Endodermal cell (in vitro differentiated cells): Measurements from ENCODE around the gene LARP1. TPM values are rescaled to one million over a fixed set of nuclear protein-coding genes. Genes with fewer than 3 reads are reported as not detected.

Experiments
- DNase-seq: peaks from one replicate; pipeline ENCODE4 v3.0.0-alpha.2; 2017
- H3K27ac ChIP-seq: 2 replicates; pipeline ENCODE4 v1.5.1; 2013; ENCODE audit warnings: mild to moderate bottlenecking, low read depth, low read length, moderate library complexity
- H3K27me3 ChIP-seq: 2 replicates; pipeline ENCODE4 v1.6.1; 2013; ENCODE audit warnings: mild to moderate bottlenecking, low read length, moderate library complexity; ENCODE audit not compliant: insufficient read depth, control insufficient read depth, poor library complexity, severe bottlenecking
- H3K36me3 ChIP-seq: 2 replicates; pipeline ENCODE4 v1.7.0; 2013; ENCODE audit warnings: mild to moderate bottlenecking, low read length, moderate library complexity; ENCODE audit not compliant: control insufficient read depth, insufficient read depth
- H3K4me1 ChIP-seq: one replicate; pipeline ENCODE4 v1.7.0; 2013; ENCODE audit warnings: low read length; ENCODE audit not compliant: control insufficient read depth, insufficient read depth
- H3K4me3 ChIP-seq: 2 replicates; pipeline ENCODE4 v1.5.1; 2013; ENCODE audit warnings: mild to moderate bottlenecking, low read length, moderate library complexity
- H3K9ac ChIP-seq: 2 replicates; pipeline ENCODE4 v1.6.1; 2013; ENCODE audit warnings: mild to moderate bottlenecking, low read length, moderate library complexity; ENCODE audit not compliant: poor library complexity, severe bottlenecking; ENCODE audit errors: extremely low read depth
- H3K9me3 ChIP-seq: 2 replicates; pipeline ENCODE4 v1.6.1; 2013; ENCODE audit warnings: mild to moderate bottlenecking, low read length, moderate library complexity; ENCODE audit not compliant: control insufficient read depth
- H3K27ac Mint-ChIP-seq: 2 replicates; pipeline ENCODE4 v1.8.0; 2020; ENCODE audit warnings: mixed read lengths
- H3K27me3 Mint-ChIP-seq: 2 replicates; pipeline ENCODE4 v1.8.0; 2021; ENCODE audit warnings: mild to moderate bottlenecking, mixed read lengths; ENCODE audit not compliant: insufficient read depth
- H3K36me3 Mint-ChIP-seq: 2 replicates; pipeline ENCODE4 v1.8.0; 2020; ENCODE audit warnings: low read depth, mixed read lengths
- H3K4me1 Mint-ChIP-seq: 2 replicates; pipeline ENCODE4 v1.8.0; 2020; ENCODE audit warnings: mixed read lengths
- H3K4me3 Mint-ChIP-seq: 2 replicates; pipeline ENCODE4 v1.8.0; 2020; ENCODE audit warnings: mild to moderate bottlenecking, moderate library complexity, mixed read lengths
- H3K9me3 Mint-ChIP-seq: 2 replicates; pipeline ENCODE4 v1.8.0; 2020; ENCODE audit warnings: mild to moderate bottlenecking, mixed read lengths
- WGBS, 2 experiments: methylation state at CpG; one replicate each; pipeline versions ENCODE4 v1.1.5 to v1.1.7; 2013; ENCODE audit warnings: missing lambda C conversion rate in 2 of 2, mixed read lengths in 1 of 2; ENCODE audit not compliant: insufficient coverage in 1 of 2, insufficient read length in 1 of 2; 5-methylcytosine and 5-hydroxymethylcytosine counted together
- total RNA-seq, 2 donors: library from RNA; stranded (reverse); fragmentation: NEBNext Ultra II Directional in 1 of 2; extraction: Animal tissue kit (Norgen Biotek cat#: 25700) in 1 of 2; gene quantifications; 2 replicates in 1 of 2; 3 replicates in 1 of 2; pipeline ENCODE4 v1.2.1, GENCODE V29; 2021
- TF ChIP-seq, protein P1 (sequence below): fragments of 200-600 bp; sonication (generic); conservative IDR thresholded peaks from 2 replicates; pipeline ENCODE4 v1.5.0; 2021; ENCODE audit warnings: antibody characterized with exemption, mild to moderate bottlenecking

Gene LARP1
- total RNA-seq, 2 donors from 2014 or later: 193 to 273 TPM

GRCh38 chr5:154860123-154860522 lies 104.9 kb downstream of the LARP1 start:
- Mint-ChIP-seq H3K4me1 (peaks cover 22% of the 10 kb centered on the region), H3K36me3 (peaks cover 22% of the 10 kb centered on the region), H3K4me3 (peak overlapping the region; percentile 93), H3K27me3 (no peaks in the 10 kb centered on the region), H3K27ac (peak overlapping the region; percentile 100), H3K9me3 (no peaks in the 10 kb centered on the region)
- Histone ChIP-seq H3K27me3 (no peaks in the 10 kb centered on the region), H3K4me1 (peaks cover 4% of the 10 kb centered on the region), H3K36me3 (peaks cover 20% of the 10 kb centered on the region), H3K4me3 (peak overlapping the region; percentile 95), H3K9me3 (no peaks in the 10 kb centered on the region), H3K9ac (peak overlapping the region; percentile 87), H3K27ac (no peak overlapping the region)
- TF ChIP-seq, protein P1, sequence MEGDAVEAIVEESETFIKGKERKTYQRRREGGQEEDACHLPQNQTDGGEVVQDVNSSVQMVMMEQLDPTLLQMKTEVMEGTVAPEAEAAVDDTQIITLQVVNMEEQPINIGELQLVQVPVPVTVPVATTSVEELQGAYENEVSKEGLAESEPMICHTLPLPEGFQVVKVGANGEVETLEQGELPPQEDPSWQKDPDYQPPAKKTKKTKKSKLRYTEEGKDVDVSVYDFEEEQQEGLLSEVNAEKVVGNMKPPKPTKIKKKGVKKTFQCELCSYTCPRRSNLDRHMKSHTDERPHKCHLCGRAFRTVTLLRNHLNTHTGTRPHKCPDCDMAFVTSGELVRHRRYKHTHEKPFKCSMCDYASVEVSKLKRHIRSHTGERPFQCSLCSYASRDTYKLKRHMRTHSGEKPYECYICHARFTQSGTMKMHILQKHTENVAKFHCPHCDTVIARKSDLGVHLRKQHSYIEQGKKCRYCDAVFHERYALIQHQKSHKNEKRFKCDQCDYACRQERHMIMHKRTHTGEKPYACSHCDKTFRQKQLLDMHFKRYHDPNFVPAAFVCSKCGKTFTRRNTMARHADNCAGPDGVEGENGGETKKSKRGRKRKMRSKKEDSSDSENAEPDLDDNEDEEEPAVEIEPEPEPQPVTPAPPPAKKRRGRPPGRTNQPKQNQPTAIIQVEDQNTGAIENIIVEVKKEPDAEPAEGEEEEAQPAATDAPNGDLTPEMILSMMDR: no peak
- 57 to 83% methylated on average over 3 to 5 of the region's 5 CpGs for WGBS, 2 experiments
- peak; percentile 63 for DNase-seq

DNA sequence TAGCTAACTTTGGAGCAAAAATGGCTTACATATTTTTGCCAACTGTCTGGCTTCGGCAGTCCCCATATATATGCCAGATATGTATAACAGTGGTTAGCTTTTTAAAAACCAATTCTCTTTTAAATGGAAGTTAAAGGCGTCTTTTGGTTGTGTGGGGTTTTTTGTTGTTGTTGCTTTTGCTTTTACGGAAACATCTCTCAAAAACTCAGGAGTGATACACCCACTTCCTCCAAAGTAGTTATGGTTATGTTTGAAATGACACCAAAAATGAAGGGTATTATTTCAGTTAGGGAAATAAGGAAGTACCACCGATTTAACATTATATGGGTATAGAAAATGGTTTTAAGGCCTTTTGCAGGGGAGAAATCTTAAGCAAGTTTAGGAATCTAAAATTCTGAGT lies 105.6 kb downstream of the LARP1 start:
- Histone ChIP-seq H3K27me3 (no peaks in the 10 kb centered on the region), H3K27ac (no peak overlapping the region), H3K4me3 (peak overlapping the region; percentile 95), H3K4me1 (peaks cover 4% of the 10 kb centered on the region), H3K36me3 (peaks cover 26% of the 10 kb centered on the region), H3K9me3 (no peaks in the 10 kb centered on the region), H3K9ac (peak overlapping the region; percentile 24)
- Mint-ChIP-seq H3K4me1 (peaks cover 22% of the 10 kb centered on the region), H3K4me3 (no peak overlapping the region), H3K27me3 (no peaks in the 10 kb centered on the region), H3K36me3 (peaks cover 28% of the 10 kb centered on the region), H3K9me3 (no peaks in the 10 kb centered on the region), H3K27ac (peak overlapping the region; percentile 100)
- 86 to 87% methylated on average over 2 to 4 of the region's 4 CpGs for WGBS, 2 experiments
- DNase-seq: no peak
- TF ChIP-seq, protein P1: no peak

DNA sequence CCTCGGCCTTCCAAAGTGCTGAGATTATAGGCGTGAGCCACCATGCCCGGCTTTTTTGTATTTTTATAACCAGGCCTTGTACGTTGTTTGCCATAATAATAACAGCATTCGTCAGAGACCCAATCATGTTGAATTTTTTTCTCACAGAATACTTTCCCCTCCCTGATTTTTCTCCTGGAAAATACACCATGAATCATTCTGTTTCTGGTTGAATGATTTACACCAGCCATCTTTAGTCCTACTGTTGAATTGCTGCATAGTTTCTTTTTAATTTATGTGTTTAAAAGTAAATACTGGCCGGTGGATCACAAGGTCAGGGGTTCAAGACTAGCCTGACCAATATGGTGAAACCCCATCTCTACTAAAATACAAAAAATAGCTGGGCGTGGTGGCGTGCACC lies 106.8 kb downstream of the LARP1 start:
- DNase-seq: no peak
- Mint-ChIP-seq H3K27me3 (no peaks in the 10 kb centered on the region), H3K4me3 (no peak overlapping the region), H3K4me1 (peaks cover 19% of the 10 kb centered on the region), H3K36me3 (peaks cover 35% of the 10 kb centered on the region), H3K27ac (no peak overlapping the region), H3K9me3 (no peaks in the 10 kb centered on the region)
- Histone ChIP-seq H3K36me3 (peaks cover 38% of the 10 kb centered on the region), H3K9me3 (no peaks in the 10 kb centered on the region), H3K27me3 (no peaks in the 10 kb centered on the region), H3K9ac (no peak overlapping the region), H3K4me3 (no peak overlapping the region), H3K27ac (no peak overlapping the region), H3K4me1 (peaks cover 4% of the 10 kb centered on the region)
- 91 to 96% methylated on average over 7 to 8 of the region's 8 CpGs for WGBS, 2 experiments
- TF ChIP-seq, protein P1: no peak
